ENCODE measurements around the gene ZDHHC11.
"Not testable (repeated sequence)": the region's sequence is repeated elsewhere in the genome, so short reads cannot be mapped to it uniquely, and the experiment has no call there.

ZDHHC11 gene

GRCh38 chr5:859798-860296, 9.1 kb upstream of the ZDHHC11 start:
- no peak for DNase-seq (ENCODE audit: low read depth, low spot score)

- DNase-seq (ENCODE audit: low read depth, low spot score), result no peak
These were observed 8.6 kb upstream of the ZDHHC11 start for GRCh38 chr5:859391-859790.

- no peak for DNase-seq (ENCODE audit: low read depth, low spot score)
These were observed 7.9 kb upstream of the ZDHHC11 start for GRCh38 chr5:858726-859125.

- DNase-seq (ENCODE audit: low read depth, low spot score), result no peak
These were observed 6.0 kb upstream of the ZDHHC11 start for GRCh38 chr5:856531-857425.

- DNase-seq (ENCODE audit: low read depth, low spot score), result no peak
These were observed 5.2 kb upstream of the ZDHHC11 start for GRCh38 chr5:855771-856530.

DNA sequence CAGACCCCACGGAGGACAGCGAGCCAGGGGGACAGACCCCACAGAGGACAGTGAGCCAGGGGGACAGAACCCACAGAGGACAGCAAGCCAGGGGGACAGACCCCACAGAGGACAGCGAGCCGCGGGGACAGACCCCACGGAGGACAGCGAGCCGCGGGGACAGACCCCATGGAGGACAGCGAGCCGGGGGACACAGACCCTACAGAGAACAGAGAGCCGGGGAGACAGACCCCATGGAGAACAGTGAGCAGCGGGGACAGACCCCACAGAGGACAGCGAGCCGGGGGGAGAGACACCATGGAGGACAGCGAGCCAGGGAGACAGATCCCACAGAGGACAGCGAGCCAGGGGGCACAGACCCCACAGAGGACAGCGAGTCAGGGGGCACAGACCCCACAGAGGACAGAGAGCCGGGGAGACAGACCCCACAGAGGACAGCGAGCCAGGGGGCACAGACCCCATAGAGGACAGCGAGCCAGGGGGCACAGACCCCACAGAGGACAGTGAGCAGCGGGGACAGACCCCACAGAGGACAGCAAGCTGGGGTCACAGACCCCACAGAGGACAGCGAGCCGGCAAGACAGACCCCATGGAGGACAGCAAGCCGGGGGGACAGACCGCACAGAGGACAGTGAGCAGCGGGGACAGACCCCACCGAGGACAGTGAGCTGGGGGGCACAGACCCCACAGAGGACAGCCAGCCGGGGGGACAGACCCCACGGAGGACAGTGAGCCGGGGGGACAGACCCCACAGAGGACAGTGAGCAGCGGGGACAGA, 4.4 kb upstream of the ZDHHC11 start:
- no peak for DNase-seq (ENCODE audit: low read depth, low spot score)

GRCh38 chr5:854217-854616, 3.4 kb upstream of the ZDHHC11 start:
- DNase-seq (ENCODE audit: low read depth, low spot score), result no peak

GRCh38 chr5:853416-854090, 2.8 kb upstream of the ZDHHC11 start:
- DNase-seq (ENCODE audit: low read depth, low spot score), result not testable (repeated sequence)

DNA sequence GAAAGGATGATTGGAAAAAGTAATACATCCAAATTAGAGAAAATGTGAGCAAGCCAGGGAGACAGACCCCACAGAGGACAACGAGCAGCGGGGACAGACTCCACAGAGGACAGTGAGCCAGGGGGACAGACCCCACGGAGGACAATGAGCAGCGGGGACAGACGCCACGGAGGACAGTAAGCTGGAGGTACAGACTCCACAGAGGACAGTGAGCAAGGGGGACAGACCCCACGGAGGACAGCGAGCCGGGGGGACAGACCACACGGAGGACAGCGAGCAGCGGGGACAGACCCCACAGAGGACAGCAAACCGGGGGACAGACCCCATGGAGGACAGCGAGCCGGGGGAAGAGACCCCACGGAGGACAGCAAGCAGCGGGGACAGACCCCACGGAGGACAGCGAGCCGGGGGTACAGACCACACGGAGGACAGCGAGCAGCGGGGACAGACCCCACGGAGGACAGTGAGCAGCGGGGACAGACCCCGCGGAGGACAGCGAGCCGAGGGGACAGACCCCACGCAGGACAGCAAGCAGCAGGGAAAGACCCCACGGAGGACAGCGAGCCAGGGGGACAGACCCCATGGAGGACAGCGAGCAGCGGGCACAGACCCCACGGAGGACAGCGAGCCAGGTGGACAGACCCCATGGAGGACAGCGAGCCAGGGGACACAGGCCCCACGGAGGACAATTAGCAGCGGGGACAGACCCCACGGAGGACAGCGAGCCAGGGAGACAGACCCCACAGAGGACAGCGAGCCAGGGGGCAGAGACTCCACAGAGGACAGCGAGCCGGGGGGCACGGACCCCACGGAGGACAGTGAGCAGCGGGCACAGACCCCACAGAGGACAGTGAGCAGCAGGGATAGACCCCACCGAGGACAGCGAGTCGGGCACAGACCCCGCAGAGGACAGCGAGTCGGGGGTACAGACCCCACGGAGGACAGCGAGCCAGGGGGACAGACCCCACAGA, 1.9 kb upstream of the ZDHHC11 start:
- no peak for DNase-seq (ENCODE audit: low read depth, low spot score)

- DNase-seq (ENCODE audit: low read depth, low spot score), result no peak
These were observed 1.2 kb upstream of the ZDHHC11 start for GRCh38 chr5:852018-852417.

DNA sequence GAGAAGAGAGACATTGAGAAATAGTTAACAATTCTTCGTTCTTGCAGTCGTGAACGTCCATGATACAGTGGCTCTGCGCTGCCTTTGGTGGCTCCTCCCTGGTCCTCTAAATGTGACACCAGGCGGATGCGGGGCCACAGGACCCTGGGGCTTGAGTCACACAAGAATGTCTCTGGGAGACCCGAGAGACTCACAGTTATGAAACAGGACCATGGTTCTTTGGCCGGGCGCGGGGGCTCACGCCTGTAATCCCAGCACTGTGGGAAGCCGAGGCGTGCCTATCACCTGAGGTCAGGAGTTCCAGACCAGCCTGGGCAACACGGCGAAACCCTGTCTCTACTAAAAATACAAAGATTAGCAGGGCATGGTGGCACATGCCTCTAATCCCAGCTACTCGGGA, 767 bp upstream of the ZDHHC11 start:
- peak; percentile 28 for DNase-seq (ENCODE audit: low read depth, low spot score)

DNA sequence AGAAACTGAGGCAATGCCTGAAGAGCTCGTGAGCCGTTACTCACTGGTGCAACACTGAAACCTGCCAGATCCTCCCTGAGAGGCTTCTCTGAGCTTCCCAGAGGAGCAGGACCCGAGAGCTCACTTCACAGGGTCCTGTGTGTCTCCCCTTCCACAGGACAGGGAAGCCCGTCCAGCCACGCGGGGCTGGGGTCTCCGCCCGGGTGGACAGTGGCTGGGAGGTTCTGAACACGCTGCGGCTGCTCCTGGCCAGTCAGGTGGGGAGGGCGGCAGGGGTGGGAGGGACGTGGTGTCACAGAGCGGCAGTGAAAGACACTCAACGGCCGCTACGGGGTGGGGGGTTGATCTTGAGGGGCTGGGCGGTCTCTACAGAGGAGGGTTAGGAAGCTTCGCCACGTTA, 290 bp upstream of the ZDHHC11 start:
- DNase-seq (ENCODE audit: low read depth, low spot score), result no peak

DNA sequence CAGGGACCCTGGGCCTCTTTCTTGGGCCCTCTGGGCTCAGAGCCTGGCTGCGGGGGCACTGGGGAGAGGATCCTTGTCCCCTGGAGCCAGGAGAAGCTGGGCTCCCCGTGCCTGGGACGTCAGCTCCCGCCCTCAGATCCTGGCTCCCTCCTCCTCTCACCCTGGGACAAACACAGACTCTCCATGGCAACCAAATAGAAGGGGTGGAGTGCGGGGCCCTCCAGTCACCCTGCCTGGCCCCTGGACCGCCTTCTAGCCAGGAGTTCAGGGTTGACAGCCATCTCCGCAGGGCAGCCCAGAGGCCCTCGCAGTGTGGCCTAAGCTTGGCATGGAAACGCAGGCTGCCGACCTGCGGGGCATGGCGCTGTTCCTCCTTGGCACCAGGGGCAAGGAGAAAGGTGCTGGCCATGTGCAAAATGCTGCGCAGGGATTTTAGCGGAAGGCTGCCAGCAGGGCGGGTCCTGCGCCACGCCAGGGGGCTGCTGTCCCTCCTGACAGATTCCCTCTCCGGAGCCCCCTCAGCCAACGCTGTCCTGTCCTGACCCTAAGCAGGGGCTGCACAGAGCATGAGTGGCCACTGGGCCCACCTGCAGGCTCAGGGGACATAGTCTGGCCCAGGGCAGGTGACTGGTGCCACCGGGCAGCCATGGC, 1.0 kb downstream of the ZDHHC11 start:
- peak; percentile 30 for DNase-seq (ENCODE audit: low read depth, low spot score)

- DNase-seq (ENCODE audit: low read depth, low spot score), result no peak
These were observed 2.1 kb downstream of the ZDHHC11 start for GRCh38 chr5:848671-849111.

GRCh38 chr5:847736-848135, 3.0 kb downstream of the ZDHHC11 start:
- DNase-seq (ENCODE audit: low read depth, low spot score), result not testable (repeated sequence)

DNA sequence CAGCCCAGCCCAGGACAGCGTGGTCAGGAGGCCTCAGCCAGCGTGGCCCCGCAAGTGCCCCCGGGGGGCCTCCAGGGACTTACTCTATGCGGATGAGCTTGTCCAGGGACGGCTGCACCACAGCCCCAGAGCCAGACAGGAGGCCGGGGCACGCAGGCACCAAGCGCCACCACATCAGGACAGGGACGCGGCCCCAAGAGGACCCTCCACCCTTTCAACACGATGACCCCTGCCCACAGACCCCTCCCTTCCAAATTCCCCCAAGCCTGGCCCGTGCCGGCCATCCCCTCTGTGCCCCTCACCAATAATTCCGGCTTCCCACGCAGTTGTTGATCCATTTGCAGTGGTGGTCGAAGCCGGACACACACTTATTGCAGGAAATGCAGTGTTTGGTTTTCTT, 3.6 kb downstream of the ZDHHC11 start:
- not testable (repeated sequence) for DNase-seq (ENCODE audit: low read depth, low spot score)

DNA sequence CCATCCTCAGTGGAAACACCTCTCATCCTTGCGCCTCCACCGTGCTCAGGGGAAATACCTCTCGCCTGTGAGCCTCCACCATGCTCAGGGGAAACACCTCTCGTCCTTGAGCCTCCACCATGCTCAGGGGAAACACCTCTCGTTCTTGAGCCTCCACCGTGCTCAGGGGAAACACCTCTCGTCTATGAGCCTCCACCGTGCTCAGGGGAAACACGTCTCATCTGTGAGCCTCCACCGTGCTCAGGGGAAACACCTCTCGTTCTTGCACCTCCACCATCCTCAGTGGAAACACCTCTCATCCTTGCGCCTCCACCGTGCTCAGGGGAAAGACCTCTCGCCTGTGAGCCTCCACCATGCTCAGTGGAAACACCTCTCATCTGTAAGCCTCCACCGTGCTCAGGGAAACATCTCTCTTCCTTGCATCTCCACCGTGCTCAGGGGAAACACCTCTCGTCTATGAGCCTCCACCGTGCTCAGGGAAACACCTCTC, 4.1 kb downstream of the ZDHHC11 start:
- not testable (repeated sequence) for DNase-seq (ENCODE audit: low read depth, low spot score)

DNA sequence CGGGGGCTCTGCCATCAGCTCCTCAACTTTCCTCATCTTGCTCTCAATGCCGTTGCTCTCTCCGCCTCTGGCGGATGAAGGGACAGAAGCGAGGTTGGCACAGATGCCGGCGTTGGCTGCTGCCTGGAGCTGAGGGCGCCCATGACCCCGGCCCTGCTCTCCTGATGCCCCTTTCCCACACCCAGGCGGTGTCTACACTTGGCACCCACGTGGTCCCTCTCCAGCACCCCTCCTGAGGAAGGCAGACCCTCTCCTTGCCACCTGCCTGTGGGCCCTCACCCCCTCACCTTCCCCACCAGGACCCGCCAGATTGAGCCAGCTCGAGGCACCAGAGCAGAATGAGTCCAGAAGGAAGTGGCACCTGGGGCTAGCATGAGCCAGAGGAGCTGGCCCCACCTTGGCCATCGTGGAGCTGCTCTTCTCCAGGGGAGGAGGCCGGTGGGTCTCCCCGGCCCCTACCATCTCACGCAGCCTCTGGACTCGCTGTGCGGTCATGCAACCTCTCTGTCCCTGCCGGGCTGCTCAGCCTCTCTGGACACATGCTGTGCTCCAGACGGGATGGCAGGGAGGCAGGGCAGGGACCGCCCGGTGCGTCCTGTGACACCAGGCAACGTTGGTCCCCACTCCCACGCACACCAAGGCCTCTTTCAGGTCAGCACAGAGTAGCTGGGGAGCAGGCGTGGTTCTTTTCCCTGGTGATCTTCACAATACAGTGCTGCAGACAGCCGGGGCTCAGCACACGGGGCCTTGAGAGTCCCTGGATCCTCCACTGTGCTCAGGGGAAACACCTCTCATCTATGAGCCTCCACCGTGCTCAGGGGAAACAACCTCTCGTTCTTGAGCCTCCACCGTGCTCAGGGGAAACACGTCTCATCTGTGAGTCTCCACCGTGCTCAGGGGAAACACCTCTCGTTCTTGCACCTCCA, 4.8 kb downstream of the ZDHHC11 start:
- DNase-seq (ENCODE audit: low read depth, low spot score), result not testable (repeated sequence)
